ENCODE results near the gene CES2.

Gene CES2

GRCh38 chr16:66904846-66905632 lies 30.3 kb upstream of the CES2 start:
- no peak overlapping the region for H3K27ac ChIP-seq (ENCODE audit: low read depth, low read length, poor library complexity, severe bottlenecking)
- H2AFZ ChIP-seq (ENCODE audit: low read length), result no peak overlapping the region
- H3K4me2 ChIP-seq (ENCODE audit: low read length), result no peak overlapping the region
- no peaks in the 10 kb centered on the region for H3F3A ChIP-seq (ENCODE audit: insufficient read depth, low read length)
- H4K20me1 ChIP-seq (ENCODE audit: insufficient read depth, low read length), result no peaks in the 10 kb centered on the region
- H3K9me2 ChIP-seq (ENCODE audit: low read depth, low read length), result no peaks in the 10 kb centered on the region
- H3K4me1 ChIP-seq (ENCODE audit: insufficient read depth, low read length, severe bottlenecking), result no peaks in the 10 kb centered on the region
- H3K9ac ChIP-seq (ENCODE audit: low read length), result no peak overlapping the region
- H3K27me3 ChIP-seq (ENCODE audit: insufficient read depth, low read length), result 0 out of 2 replicates have a peak, but pooled peaks cover 3% of the 10 kb centered on the region
- no peaks in the 10 kb centered on the region for H3K36me3 ChIP-seq (ENCODE audit: insufficient read depth, low read length)
- H3K79me2 ChIP-seq (ENCODE audit: insufficient read depth, low read length), result no peaks in the 10 kb centered on the region
- TF ChIP-seq CTCF (IDR thresholded peaks at IDR 0.05; ENCODE audit: low read length), result no peak
- TF ChIP-seq EZH2 (IDR thresholded peaks at IDR 0.05; ENCODE audit: borderline replicate concordance, low read length), result no peak
- no peak overlapping the region for H3K4me3 ChIP-seq (ENCODE audit: low read depth, low read length, poor library complexity, severe bottlenecking)
- no peaks in the 10 kb centered on the region for H3K9me3 ChIP-seq (ENCODE audit: low read length)

DNA sequence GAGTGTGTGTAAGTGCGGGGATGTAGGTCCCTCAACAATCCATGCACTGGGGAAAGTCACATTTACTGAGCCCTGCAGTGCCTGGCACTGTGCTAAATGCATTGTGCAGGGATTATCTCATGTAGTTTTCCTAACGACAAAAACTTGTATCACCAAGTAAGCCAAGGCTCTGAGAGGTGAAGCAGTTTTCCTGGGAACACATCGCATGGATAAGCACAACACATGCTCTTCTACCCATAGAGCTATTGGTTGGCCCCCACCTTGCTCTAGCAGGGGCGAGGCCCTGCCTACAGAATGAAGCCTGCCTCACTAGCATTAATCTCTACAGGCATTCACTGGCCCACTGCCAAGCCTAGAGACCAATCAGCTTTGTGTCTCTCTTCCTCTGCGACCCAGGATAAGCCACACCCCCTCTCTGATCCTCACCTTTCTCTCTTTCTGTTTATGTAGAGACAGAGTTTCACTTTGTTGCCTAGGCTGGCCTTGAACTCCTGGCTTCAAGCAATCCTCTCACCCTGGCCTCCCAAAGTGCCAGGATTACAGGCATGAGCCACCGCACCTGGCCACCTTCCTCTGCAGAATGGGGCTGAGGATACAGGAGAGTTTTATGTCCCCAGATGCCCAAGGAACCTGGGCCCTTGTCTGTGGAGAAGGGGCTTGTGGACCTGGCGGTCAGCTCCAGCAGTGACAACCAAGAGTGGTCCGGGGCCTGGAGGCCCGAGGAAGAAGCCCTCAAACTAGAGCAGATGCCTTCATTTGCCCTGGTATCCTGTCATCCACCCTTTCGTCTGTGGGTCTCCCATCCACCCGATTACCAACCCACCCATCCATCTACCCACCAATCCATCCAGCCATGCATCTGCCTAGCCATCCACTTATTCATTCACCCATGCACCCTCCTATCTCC lies 29.4 kb upstream of the CES2 start:
- Histone ChIP-seq H3K9ac (ENCODE audit: low read length) (no peak overlapping the region), H3K9me3 (ENCODE audit: low read length) (no peaks in the 10 kb centered on the region), H4K20me1 (ENCODE audit: insufficient read depth, low read length) (no peaks in the 10 kb centered on the region), H3K9me2 (ENCODE audit: low read depth, low read length) (no peaks in the 10 kb centered on the region), H3K4me3 (ENCODE audit: low read depth, low read length, poor library complexity, severe bottlenecking) (no peak overlapping the region), H3K4me2 (ENCODE audit: low read length) (no peak overlapping the region), H3F3A (ENCODE audit: insufficient read depth, low read length) (no peaks in the 10 kb centered on the region), H2AFZ (ENCODE audit: low read length) (no peak overlapping the region), H3K36me3 (ENCODE audit: insufficient read depth, low read length) (no peaks in the 10 kb centered on the region), H3K27ac (ENCODE audit: low read depth, low read length, poor library complexity, severe bottlenecking) (no peak overlapping the region), H3K27me3 (ENCODE audit: insufficient read depth, low read length) (0 out of 2 replicates have a peak, but pooled peaks cover 3% of the 10 kb centered on the region), H3K79me2 (ENCODE audit: insufficient read depth, low read length) (no peaks in the 10 kb centered on the region), H3K4me1 (ENCODE audit: insufficient read depth, low read length, severe bottlenecking) (no peaks in the 10 kb centered on the region)
- TF ChIP-seq EZH2 (IDR thresholded peaks at IDR 0.05; ENCODE audit: borderline replicate concordance, low read length) (no peak), CTCF (IDR thresholded peaks at IDR 0.05; ENCODE audit: low read length) (no peak)

- H3K79me2 ChIP-seq (ENCODE audit: insufficient read depth, low read length), result no peaks in the 10 kb centered on the region
- no peak overlapping the region for H3K4me3 ChIP-seq (ENCODE audit: low read depth, low read length, poor library complexity, severe bottlenecking)
- no peak overlapping the region for H3K27ac ChIP-seq (ENCODE audit: low read depth, low read length, poor library complexity, severe bottlenecking)
- no peak overlapping the region for H3K9ac ChIP-seq (ENCODE audit: low read length)
- TF ChIP-seq CTCF (IDR thresholded peaks at IDR 0.05; ENCODE audit: low read length), result no peak
- no peak for TF ChIP-seq EZH2 (IDR thresholded peaks at IDR 0.05; ENCODE audit: borderline replicate concordance, low read length)
- no peaks in the 10 kb centered on the region for H4K20me1 ChIP-seq (ENCODE audit: insufficient read depth, low read length)
- no peaks in the 10 kb centered on the region for H3K4me1 ChIP-seq (ENCODE audit: insufficient read depth, low read length, severe bottlenecking)
- H3K9me2 ChIP-seq (ENCODE audit: low read depth, low read length), result no peaks in the 10 kb centered on the region
- H3K9me3 ChIP-seq (ENCODE audit: low read length), result no peaks in the 10 kb centered on the region
- H3K27me3 ChIP-seq (ENCODE audit: insufficient read depth, low read length), result 0 out of 2 replicates have a peak, but pooled peaks cover under 1% of the 10 kb centered on the region
- no peak overlapping the region for H2AFZ ChIP-seq (ENCODE audit: low read length)
- H3K36me3 ChIP-seq (ENCODE audit: insufficient read depth, low read length), result no peaks in the 10 kb centered on the region
- no peak overlapping the region for H3K4me2 ChIP-seq (ENCODE audit: low read length)
- no peaks in the 10 kb centered on the region for H3F3A ChIP-seq (ENCODE audit: insufficient read depth, low read length)
These were observed 28.1 kb upstream of the CES2 start for GRCh38 chr16:66906916-66907836.
